WTC11 (cell line): Measurements from ENCODE around the gene FOLR2.

ENCODE experiments used
- CBFB ChIP-seq: sonication (generic); formaldehyde crosslinking; IDR thresholded peaks from 2 replicates; pipeline ENCODE4 v1.8.1; 2022; ENCODE audit warnings: mild to moderate bottlenecking, low read depth, missing genetic modification reagents
- CREB1 ChIP-seq: sonication (generic); formaldehyde crosslinking; IDR thresholded peaks from 2 replicates; pipeline ENCODE4 v1.8.0; 2023; ENCODE audit warnings: mild to moderate bottlenecking, missing genetic modification reagents
- NR2C2 ChIP-seq: sonication (generic); formaldehyde crosslinking; IDR thresholded peaks from 2 replicates; pipeline ENCODE4 v1.8.0; 2022; ENCODE audit warnings: mild to moderate bottlenecking, missing genetic modification reagents
- NR3C1 ChIP-seq: sonication (generic); formaldehyde crosslinking; conservative IDR thresholded peaks from 2 replicates; pipeline ENCODE4 v1.8.1; 2023; ENCODE audit warnings: low read depth, mild to moderate bottlenecking, missing genetic modification reagents
- TF ChIP-seq, protein P1 (sequence below): fragments of 200-600 bp; IDR thresholded peaks from 2 replicates; pipeline ENCODE4 v1.8.0; 2022; ENCODE audit warnings: antibody characterized with exemption
- TF ChIP-seq, protein P2 (sequence below): sonication (generic); formaldehyde crosslinking; IDR thresholded peaks from 2 replicates; pipeline ENCODE4 v1.8.1; 2022; ENCODE audit warnings: missing genetic modification reagents, borderline replicate concordance

GRCh38 chr11:72254299-72254993 lies 37.9 kb downstream of the FOLR2 start:
- TF ChIP-seq, protein P1, sequence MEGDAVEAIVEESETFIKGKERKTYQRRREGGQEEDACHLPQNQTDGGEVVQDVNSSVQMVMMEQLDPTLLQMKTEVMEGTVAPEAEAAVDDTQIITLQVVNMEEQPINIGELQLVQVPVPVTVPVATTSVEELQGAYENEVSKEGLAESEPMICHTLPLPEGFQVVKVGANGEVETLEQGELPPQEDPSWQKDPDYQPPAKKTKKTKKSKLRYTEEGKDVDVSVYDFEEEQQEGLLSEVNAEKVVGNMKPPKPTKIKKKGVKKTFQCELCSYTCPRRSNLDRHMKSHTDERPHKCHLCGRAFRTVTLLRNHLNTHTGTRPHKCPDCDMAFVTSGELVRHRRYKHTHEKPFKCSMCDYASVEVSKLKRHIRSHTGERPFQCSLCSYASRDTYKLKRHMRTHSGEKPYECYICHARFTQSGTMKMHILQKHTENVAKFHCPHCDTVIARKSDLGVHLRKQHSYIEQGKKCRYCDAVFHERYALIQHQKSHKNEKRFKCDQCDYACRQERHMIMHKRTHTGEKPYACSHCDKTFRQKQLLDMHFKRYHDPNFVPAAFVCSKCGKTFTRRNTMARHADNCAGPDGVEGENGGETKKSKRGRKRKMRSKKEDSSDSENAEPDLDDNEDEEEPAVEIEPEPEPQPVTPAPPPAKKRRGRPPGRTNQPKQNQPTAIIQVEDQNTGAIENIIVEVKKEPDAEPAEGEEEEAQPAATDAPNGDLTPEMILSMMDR: no peak
- TF ChIP-seq CBFB (CRISPR knock-in tag): no peak
- TF ChIP-seq NR3C1: no peak
- no peak for TF ChIP-seq NR2C2 (CRISPR knock-in tag)
- no peak for TF ChIP-seq CREB1 (CRISPR knock-in tag)
- TF ChIP-seq, protein P2, sequence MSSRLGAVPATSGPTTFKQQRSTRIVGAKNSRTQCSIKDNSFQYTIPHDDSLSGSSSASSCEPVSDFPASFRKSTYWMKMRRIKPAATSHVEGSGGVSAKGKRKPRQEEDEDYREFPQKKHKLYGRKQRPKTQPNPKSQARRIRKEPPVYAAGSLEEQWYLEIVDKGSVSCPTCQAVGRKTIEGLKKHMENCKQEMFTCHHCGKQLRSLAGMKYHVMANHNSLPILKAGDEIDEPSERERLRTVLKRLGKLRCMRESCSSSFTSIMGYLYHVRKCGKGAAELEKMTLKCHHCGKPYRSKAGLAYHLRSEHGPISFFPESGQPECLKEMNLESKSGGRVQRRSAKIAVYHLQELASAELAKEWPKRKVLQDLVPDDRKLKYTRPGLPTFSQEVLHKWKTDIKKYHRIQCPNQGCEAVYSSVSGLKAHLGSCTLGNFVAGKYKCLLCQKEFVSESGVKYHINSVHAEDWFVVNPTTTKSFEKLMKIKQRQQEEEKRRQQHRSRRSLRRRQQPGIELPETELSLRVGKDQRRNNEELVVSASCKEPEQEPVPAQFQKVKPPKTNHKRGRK (CRISPR knock-in tag): no peak
